GM06990 (cell line): ENCODE results near the gene CTDP1.
A peak's percentile ranks its signal among the peaks of the same experiment; 100 is the strongest.

ENCODE experiments used
- DNase-seq: peaks from one replicate; pipeline ENCODE4 v3.0.0-alpha.2; 2011; ENCODE audit not compliant: insufficient read length; ENCODE audit errors: extremely low read depth
- H3K27me3 ChIP-seq: replicated peaks from 2 replicates; pipeline ENCODE4 v1.6.0; 2011; ENCODE audit warnings: low read length; ENCODE audit not compliant: control insufficient read depth, insufficient read depth
- H3K36me3 ChIP-seq: 2 replicates; pipeline ENCODE4 v1.5.1; 2011; ENCODE audit warnings: low read length; ENCODE audit not compliant: control insufficient read depth, insufficient read depth
- H3K4me3 ChIP-seq: replicated peaks from 2 replicates; pipeline ENCODE4 v1.5.1; 2011; ENCODE audit warnings: low read depth, mild to moderate bottlenecking, control low read depth, low read length
- CTCF ChIP-seq: IDR thresholded peaks from 2 replicates; pipeline ENCODE4 v1.5.1; 2011; ENCODE audit warnings: low read length, control low read depth, mild to moderate bottlenecking, inconsistent platforms; ENCODE audit not compliant: insufficient read depth, poor library complexity, severe bottlenecking

Gene CTDP1

GRCh38 chr18:79678665-79679551 lies 695 bp upstream of the CTDP1 start:
- H3K36me3 ChIP-seq, result peaks cover 2% of the 10 kb centered on the region; the same call in 1 of the 2 replicates
- H3K27me3 ChIP-seq, result no peaks in the 10 kb centered on the region
- TF ChIP-seq CTCF, result no peak
- peak overlapping the region; percentile 90 for H3K4me3 ChIP-seq
- peak; percentile 100 for DNase-seq

GRCh38 chr18:79680100-79680879 lies 687 bp downstream of the CTDP1 start:
- TF ChIP-seq CTCF, result no peak
- Histone ChIP-seq H3K27me3 (no peaks in the 10 kb centered on the region), H3K36me3 (peaks cover 2% of the 10 kb centered on the region; the same call in 1 of the 2 replicates), H3K4me3 (peak overlapping the region; percentile 90)
- no peak for DNase-seq

GRCh38 chr18:79680891-79681339 lies 1.3 kb downstream of the CTDP1 start:
- DNase-seq, result no peak
- Histone ChIP-seq H3K36me3 (peaks cover 2% of the 10 kb centered on the region; the same call in 1 of the 2 replicates), H3K4me3 (peak overlapping the region; percentile 90), H3K27me3 (no peaks in the 10 kb centered on the region)
- no peak for TF ChIP-seq CTCF

- Histone ChIP-seq H3K36me3 (peaks cover 2% of the 10 kb centered on the region; the same call in 1 of the 2 replicates), H3K27me3 (no peaks in the 10 kb centered on the region), H3K4me3 (no peak overlapping the region)
- no peak for TF ChIP-seq CTCF
- DNase-seq, result no peak
Measured at GRCh38 chr18:79681484-79682387, 2.1 kb downstream of the CTDP1 start.

- no peak for TF ChIP-seq CTCF
- H3K36me3 ChIP-seq, result no peaks in the 10 kb centered on the region; the same call in 1 of the 2 replicates
- no peaks in the 10 kb centered on the region for H3K27me3 ChIP-seq
- no peak for DNase-seq
- no peak overlapping the region for H3K4me3 ChIP-seq
Measured at GRCh38 chr18:79682481-79682880, 2.9 kb downstream of the CTDP1 start.
